ENCODE measurements around the gene PCOLCE2. TPM values are rescaled to one million over a fixed set of nuclear protein-coding genes. Genes with fewer than 3 reads are reported as not detected.

The PCOLCE2 gene
- total RNA-seq, 1 donor, result 21.4 TPM

- Histone ChIP-seq H2AFZ (ENCODE audit: low read length) (peak overlapping the region; percentile 58), H3K4me2 (ENCODE audit: insufficient read depth, low read length) (peak overlapping the region; percentile 50)
Observed at GRCh38 chr3:142904639-142905436, 16.0 kb upstream of the PCOLCE2 start.

GRCh38 chr3:142902356-142902755 lies 13.5 kb upstream of the PCOLCE2 start:
- H3K4me2 ChIP-seq (ENCODE audit: insufficient read depth, low read length), result peak overlapping the region; percentile 42
- DNase-seq (ENCODE audit: insufficient read length, low spot score, missing footprints), result peak; percentile 76
- no peaks in the 10 kb centered on the region for H3K27me3 ChIP-seq (ENCODE audit: insufficient read depth, low read length)
- TF ChIP-seq CTCF (IDR thresholded peaks at IDR 0.05; ENCODE audit: extremely low read depth, low read depth, low read length), result no peak
- no peaks in the 10 kb centered on the region for H3K9me3 ChIP-seq (ENCODE audit: low read depth, low read length)
- H3K27ac ChIP-seq (ENCODE audit: low read depth, low read length), result peak overlapping the region; percentile 22
- no peaks in the 10 kb centered on the region for H3K36me3 ChIP-seq (ENCODE audit: insufficient read depth, low read length)
- no peaks in the 10 kb centered on the region for H4K20me1 ChIP-seq (ENCODE audit: insufficient read depth, low read length)
- no peaks in the 10 kb centered on the region for H3K79me2 ChIP-seq (ENCODE audit: insufficient read depth, low read length)
- H2AFZ ChIP-seq (ENCODE audit: low read length), result peak overlapping the region; percentile 62
- H3K4me3 ChIP-seq (ENCODE audit: insufficient read depth, low read length), result no peak overlapping the region
- peaks cover 18% of the 10 kb centered on the region for H3K4me1 ChIP-seq (ENCODE audit: insufficient read depth, low read length)

More at GRCh38 chr3:142904639-142905436, 16.0 kb upstream of the PCOLCE2 start:
- no peaks in the 10 kb centered on the region for H3K9me3 ChIP-seq (ENCODE audit: low read depth, low read length)
- peak overlapping the region; percentile 31 for H3K27ac ChIP-seq (ENCODE audit: low read depth, low read length)
- DNase-seq (ENCODE audit: insufficient read length, low spot score, missing footprints), result peak; percentile 73
- peak overlapping the region; percentile 5 for H3K4me3 ChIP-seq (ENCODE audit: insufficient read depth, low read length)
- H4K20me1 ChIP-seq (ENCODE audit: insufficient read depth, low read length), result no peaks in the 10 kb centered on the region
- peaks cover 18% of the 10 kb centered on the region for H3K4me1 ChIP-seq (ENCODE audit: insufficient read depth, low read length)
- no peaks in the 10 kb centered on the region for H3K36me3 ChIP-seq (ENCODE audit: insufficient read depth, low read length)
- no peaks in the 10 kb centered on the region for H3K27me3 ChIP-seq (ENCODE audit: insufficient read depth, low read length)
- TF ChIP-seq CTCF (IDR thresholded peaks at IDR 0.05; ENCODE audit: extremely low read depth, low read depth, low read length), result peak; percentile 44
- H3K79me2 ChIP-seq (ENCODE audit: insufficient read depth, low read length), result no peaks in the 10 kb centered on the region

GRCh38 chr3:142898346-142899213 lies 9.7 kb upstream of the PCOLCE2 start:
- Histone ChIP-seq H3K36me3 (ENCODE audit: insufficient read depth, low read length) (no peaks in the 10 kb centered on the region), H3K4me2 (ENCODE audit: insufficient read depth, low read length) (no peak overlapping the region), H3K27ac (ENCODE audit: low read depth, low read length) (no peak overlapping the region), H3K4me1 (ENCODE audit: insufficient read depth, low read length) (peaks cover 7% of the 10 kb centered on the region), H2AFZ (ENCODE audit: low read length) (no peak overlapping the region), H3K79me2 (ENCODE audit: insufficient read depth, low read length) (no peaks in the 10 kb centered on the region), H4K20me1 (ENCODE audit: insufficient read depth, low read length) (no peaks in the 10 kb centered on the region), H3K27me3 (ENCODE audit: insufficient read depth, low read length) (no peaks in the 10 kb centered on the region), H3K9me3 (ENCODE audit: low read depth, low read length) (no peaks in the 10 kb centered on the region), H3K4me3 (ENCODE audit: insufficient read depth, low read length) (no peak overlapping the region)
- no peak for TF ChIP-seq CTCF (IDR thresholded peaks at IDR 0.05; ENCODE audit: extremely low read depth, low read depth, low read length)
- peak; percentile 48 for DNase-seq (ENCODE audit: insufficient read length, low spot score, missing footprints)

GRCh38 chr3:142897807-142898206 lies 8.9 kb upstream of the PCOLCE2 start:
- TF ChIP-seq CTCF (IDR thresholded peaks at IDR 0.05; ENCODE audit: extremely low read depth, low read depth, low read length), result no peak
- Histone ChIP-seq H3K27ac (ENCODE audit: low read depth, low read length) (no peak overlapping the region), H3K9me3 (ENCODE audit: low read depth, low read length) (no peaks in the 10 kb centered on the region), H3K27me3 (ENCODE audit: insufficient read depth, low read length) (no peaks in the 10 kb centered on the region), H3K36me3 (ENCODE audit: insufficient read depth, low read length) (no peaks in the 10 kb centered on the region), H2AFZ (ENCODE audit: low read length) (no peak overlapping the region), H4K20me1 (ENCODE audit: insufficient read depth, low read length) (no peaks in the 10 kb centered on the region), H3K4me2 (ENCODE audit: insufficient read depth, low read length) (no peak overlapping the region), H3K4me1 (ENCODE audit: insufficient read depth, low read length) (peaks cover 4% of the 10 kb centered on the region), H3K79me2 (ENCODE audit: insufficient read depth, low read length) (no peaks in the 10 kb centered on the region), H3K4me3 (ENCODE audit: insufficient read depth, low read length) (no peak overlapping the region)
- DNase-seq (ENCODE audit: insufficient read length, low spot score, missing footprints), result no peak

All from osteoblast (primary cell).